Colonic mucosa (tissue), 4 donors: ENCODE data around the gene DENND1A. TPM values are rescaled to one million over a fixed set of nuclear protein-coding genes. Genes with fewer than 3 reads are reported as not detected.

ENCODE experiments used
- DNase-seq: peaks from one replicate; pipeline ENCODE4 v3.0.0-alpha.2; 2020
- H3K27ac ChIP-seq: fragments of 200-600 bp; one replicate; pipeline ENCODE4 v1.8.0; 2021
- H3K27me3 ChIP-seq: fragments of 200-600 bp; one replicate; pipeline ENCODE4 v1.8.0; 2021
- H3K36me3 ChIP-seq: fragments of 200-600 bp; one replicate; pipeline ENCODE4 v1.8.0; 2021
- H3K4me1 ChIP-seq: fragments of 200-600 bp; one replicate; pipeline ENCODE4 v1.8.0; 2021; ENCODE audit warnings: mild to moderate bottlenecking
- H3K4me3 ChIP-seq: fragments of 200-600 bp; one replicate; pipeline ENCODE4 v1.8.0; 2021
- H3K9ac ChIP-seq, 2 donors: one replicate each; pipeline ENCODE4 v1.7.0; 2013; ENCODE audit warnings: control low read depth in 2 of 2, low read depth in 2 of 2, low read length in 2 of 2
- H3K9me3 ChIP-seq: fragments of 200-600 bp; one replicate; pipeline ENCODE4 v1.8.0; 2021
- intact Hi-C: fragments of 100-400 bp; cut with DNase I; formaldehyde crosslinking; loops from one replicate; pipeline ENCODE4 v1.14.1; 2022
- total RNA-seq, 2 donors: library from RNA; stranded (reverse); fragmentation: NEBNext Ultra II Directional in 1 of 2; extraction: Animal tissue kit (Norgen Biotek cat#: 25700) in 1 of 2; gene quantifications; one replicate each; pipeline ENCODE4 v1.2.1, GENCODE V29; 2021
- TF ChIP-seq, protein P1 (sequence below): fragments of 200-600 bp; IDR thresholded peaks from one replicate; pipeline ENCODE4 v1.8.0; 2022; ENCODE audit warnings: antibody characterized with exemption, mild to moderate bottlenecking
- donor health status: healthy.
- donor health status: DM: no; HTN: no; CAD: no.
- donor health status: DM: no; HTN: no; CAD: no.

Gene DENND1A
- total RNA-seq, 2 donors from 2014 or later: 34.3 to 39.9 TPM

DNA sequence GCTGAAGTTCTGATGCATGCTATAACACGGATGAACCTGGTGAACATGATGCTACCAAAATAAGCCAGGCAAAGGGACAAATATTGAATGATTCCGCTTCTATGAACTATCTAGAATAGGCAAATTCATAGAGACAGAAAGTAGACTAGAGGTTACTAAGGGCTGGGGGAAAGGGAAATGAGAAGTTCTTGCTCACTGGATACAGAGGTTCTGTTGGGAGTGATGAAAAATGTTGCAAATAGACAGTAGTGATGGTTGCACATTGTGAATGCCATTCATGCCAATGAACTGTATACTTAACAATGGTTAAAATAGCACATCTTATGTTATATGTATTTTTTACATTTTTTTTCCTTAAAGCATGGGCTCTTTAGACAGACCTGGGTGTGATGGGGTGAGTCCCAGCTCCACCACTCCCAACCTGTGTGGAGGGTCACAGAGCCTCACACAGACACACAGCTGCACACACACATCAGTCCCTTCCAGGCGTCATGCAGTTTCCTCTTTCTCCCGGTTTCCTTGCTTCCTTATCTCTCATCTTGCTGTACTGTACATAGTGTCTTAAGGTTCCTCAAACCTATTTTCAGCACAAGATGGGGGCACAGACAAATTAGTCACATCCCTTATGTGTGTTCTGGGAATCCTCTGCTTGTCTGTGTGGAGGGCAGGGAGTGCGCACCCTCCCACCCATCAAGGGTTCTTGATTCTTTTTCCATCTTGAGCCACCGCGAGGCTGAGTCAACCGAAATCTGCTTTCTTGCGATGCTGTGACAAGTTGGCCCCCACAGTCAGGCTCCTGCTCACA is 381.0 kb downstream of the DENND1A start:
- intact Hi-C loops: no loop called here
- H3K27me3 ChIP-seq: no peaks in the 10 kb centered on the region
- H3K27ac ChIP-seq: no peak overlapping the region
- no peak overlapping the region for H3K4me3 ChIP-seq
- no peaks in the 10 kb centered on the region for H3K36me3 ChIP-seq
- H3K4me1 ChIP-seq: no peaks in the 10 kb centered on the region
- no peaks in the 10 kb centered on the region for H3K9me3 ChIP-seq
- no peak for DNase-seq
- H3K9ac ChIP-seq: no peak overlapping the region
- TF ChIP-seq, protein P1, sequence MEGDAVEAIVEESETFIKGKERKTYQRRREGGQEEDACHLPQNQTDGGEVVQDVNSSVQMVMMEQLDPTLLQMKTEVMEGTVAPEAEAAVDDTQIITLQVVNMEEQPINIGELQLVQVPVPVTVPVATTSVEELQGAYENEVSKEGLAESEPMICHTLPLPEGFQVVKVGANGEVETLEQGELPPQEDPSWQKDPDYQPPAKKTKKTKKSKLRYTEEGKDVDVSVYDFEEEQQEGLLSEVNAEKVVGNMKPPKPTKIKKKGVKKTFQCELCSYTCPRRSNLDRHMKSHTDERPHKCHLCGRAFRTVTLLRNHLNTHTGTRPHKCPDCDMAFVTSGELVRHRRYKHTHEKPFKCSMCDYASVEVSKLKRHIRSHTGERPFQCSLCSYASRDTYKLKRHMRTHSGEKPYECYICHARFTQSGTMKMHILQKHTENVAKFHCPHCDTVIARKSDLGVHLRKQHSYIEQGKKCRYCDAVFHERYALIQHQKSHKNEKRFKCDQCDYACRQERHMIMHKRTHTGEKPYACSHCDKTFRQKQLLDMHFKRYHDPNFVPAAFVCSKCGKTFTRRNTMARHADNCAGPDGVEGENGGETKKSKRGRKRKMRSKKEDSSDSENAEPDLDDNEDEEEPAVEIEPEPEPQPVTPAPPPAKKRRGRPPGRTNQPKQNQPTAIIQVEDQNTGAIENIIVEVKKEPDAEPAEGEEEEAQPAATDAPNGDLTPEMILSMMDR: no peak

DNA sequence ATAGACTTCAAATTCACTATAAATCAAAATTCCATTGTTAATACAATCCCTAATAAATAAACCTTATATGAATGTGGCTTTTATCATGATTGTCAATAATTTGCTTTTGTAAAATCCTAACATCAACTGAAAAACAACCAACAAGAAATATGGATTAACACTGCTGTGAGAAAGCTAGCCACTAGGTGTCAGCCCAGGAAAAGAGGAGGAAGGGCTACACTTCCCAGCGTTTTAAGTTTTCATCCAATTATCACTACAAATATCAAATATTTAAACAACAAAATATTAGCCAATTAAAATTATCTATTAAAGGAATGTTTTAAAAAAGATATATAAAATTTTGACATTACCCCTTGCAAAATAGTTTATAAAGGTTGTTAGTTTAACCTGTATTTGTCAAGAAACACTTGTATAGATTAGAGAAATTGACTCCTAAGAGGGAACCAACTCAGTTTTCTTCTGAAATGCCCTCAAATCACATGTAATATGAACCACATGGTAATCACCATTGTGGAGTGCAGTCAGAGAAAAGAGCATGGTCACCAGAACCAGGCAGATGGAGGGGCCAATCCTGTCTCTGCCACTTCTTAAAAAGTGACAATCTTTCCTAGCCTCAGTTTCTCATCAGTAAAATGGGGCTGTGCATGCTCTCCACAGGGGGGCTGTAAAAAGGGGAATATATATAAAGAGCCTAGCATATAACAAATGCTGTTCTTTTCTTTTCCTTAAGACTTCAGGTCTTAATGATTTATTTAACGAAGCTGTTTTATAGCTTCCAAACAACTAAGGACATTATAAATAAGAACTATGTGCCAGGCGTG is 385.7 kb downstream of the DENND1A start:
- H3K36me3 ChIP-seq: no peaks in the 10 kb centered on the region
- H3K9ac ChIP-seq: no peak overlapping the region
- no peaks in the 10 kb centered on the region for H3K4me1 ChIP-seq
- no peaks in the 10 kb centered on the region for H3K9me3 ChIP-seq
- TF ChIP-seq, protein P1: peak; percentile 70
- H3K27me3 ChIP-seq: no peaks in the 10 kb centered on the region
- no peak overlapping the region for H3K27ac ChIP-seq
- intact Hi-C loops: loop anchor here (1.0 kb wide), 1 partner anchor 497 kb away; no protein-coding TSS in a partner anchor
- no peak overlapping the region for H3K4me3 ChIP-seq
- DNase-seq: peak; percentile 32

DNA sequence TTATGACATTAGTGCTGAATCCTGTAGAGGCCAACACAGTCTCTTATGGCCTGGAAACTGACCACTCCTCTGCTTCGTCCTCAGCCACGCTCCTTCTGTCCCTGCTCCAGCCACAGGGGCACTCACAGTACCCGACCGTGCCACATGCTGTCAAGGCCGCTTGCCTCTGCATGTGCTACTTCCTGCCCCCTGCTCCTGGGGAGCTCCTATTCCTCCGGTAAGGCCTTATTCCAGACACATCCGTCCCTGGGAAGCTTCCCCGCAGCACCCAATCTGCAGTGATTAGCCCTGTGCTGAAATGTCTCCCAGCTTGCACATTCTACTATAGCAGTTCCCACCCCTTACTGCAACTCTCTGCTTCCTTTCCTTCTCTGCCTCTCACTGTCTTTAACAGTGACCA is 386.4 kb downstream of the DENND1A start:
- no peak for DNase-seq
- no peak overlapping the region for H3K9ac ChIP-seq

DNA sequence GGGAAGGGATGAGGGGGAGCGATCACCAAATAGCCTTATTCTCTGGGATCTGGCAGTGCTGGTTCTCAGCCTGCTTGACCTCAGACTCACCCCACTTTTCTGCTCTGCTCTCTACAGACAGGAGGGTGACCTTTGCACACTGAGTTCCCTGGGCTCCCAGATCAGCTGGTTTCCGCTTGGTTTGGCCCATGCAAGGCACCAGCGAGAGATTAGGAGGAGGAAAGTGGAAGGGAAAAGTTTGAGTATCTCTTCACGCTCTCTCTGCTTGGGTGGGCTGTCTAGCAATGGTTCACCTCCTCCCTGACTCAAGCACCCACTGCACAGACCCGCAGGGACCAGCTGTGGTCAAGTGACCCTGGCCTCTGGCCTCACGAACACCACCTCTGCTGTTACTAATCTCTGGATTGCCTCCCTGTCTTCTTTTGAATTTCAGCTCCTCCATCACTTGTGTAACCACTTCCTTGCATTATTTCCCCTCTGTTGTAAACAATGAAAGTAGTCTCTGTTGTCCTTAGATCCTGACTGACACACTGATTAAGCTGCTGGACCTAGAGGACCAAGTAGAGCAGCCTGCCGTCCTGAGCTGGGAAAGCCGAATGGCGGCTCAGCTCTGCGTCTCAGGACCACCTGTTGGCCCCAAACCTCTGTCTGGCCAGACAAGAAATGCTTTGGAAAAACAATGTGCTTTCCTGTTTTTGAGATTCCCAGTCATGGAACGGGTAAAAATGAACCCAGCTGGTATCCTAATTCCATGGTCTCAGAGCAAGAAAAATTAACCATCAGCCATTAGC is 387.3 kb downstream of the DENND1A start:
- no peak overlapping the region for H3K9ac ChIP-seq
- DNase-seq: no peak
- H3K9me3 ChIP-seq: no peaks in the 10 kb centered on the region
- TF ChIP-seq, protein P1: no peak
- no peaks in the 10 kb centered on the region for H3K4me1 ChIP-seq
- intact Hi-C loops: no loop called here
- no peak overlapping the region for H3K27ac ChIP-seq
- H3K27me3 ChIP-seq: no peaks in the 10 kb centered on the region
- H3K4me3 ChIP-seq: no peak overlapping the region
- no peaks in the 10 kb centered on the region for H3K36me3 ChIP-seq

More for the DNA sequence above, 386.4 kb downstream of the DENND1A start:
- Histone ChIP-seq H3K4me3 (no peak overlapping the region), H3K4me1 (no peaks in the 10 kb centered on the region), H3K27ac (no peak overlapping the region), H3K27me3 (no peaks in the 10 kb centered on the region), H3K36me3 (no peaks in the 10 kb centered on the region), H3K9me3 (no peaks in the 10 kb centered on the region)
- intact Hi-C loops: no loop called here
- TF ChIP-seq, protein P1: no peak

DNA sequence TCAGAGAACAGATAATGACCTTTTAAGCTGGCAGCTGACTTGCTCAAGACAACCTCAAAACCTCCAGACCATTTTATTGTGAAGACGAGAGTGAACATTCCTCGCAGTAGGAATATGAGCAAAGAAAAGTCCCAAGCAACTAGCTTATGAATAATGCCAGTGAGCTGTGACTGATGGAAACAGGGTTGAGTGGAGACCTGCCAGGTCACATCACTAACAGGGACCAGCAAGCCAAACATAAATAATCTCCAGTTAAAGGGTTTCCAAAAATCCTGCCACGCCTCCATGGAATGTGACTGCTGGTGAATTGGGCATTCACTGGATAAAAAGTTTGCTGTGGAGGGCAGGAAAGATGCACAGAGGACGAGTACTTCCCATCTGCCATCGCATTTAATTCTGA is 388.5 kb downstream of the DENND1A start:
- no peak overlapping the region for H3K27ac ChIP-seq
- TF ChIP-seq, protein P1: no peak
- no peaks in the 10 kb centered on the region for H3K4me1 ChIP-seq
- H3K4me3 ChIP-seq: no peak overlapping the region
- no peak for DNase-seq
- intact Hi-C loops: no loop called here
- H3K9ac ChIP-seq: no peak overlapping the region
- no peaks in the 10 kb centered on the region for H3K36me3 ChIP-seq
- H3K27me3 ChIP-seq: no peaks in the 10 kb centered on the region
- H3K9me3 ChIP-seq: no peaks in the 10 kb centered on the region
